PC-9 (cell line): Measurements from ENCODE around the gene PNCK. TPM values are rescaled to one million over a fixed set of nuclear protein-coding genes. Genes with fewer than 3 reads are reported as not detected.

ENCODE experiments used
- BruUV-seq: library from RNA; stranded (reverse); fragments of 400-500 nt; replicated peaks from 2 replicates; lab custom pipeline; 2021; lab: Mats Ljungman, UMichigan
- CTCF ChIA-PET: fragments of 300-600 bp; sonication (Branson Sonifier 250); formaldehyde crosslinking; loops from one replicate; lab custom pipeline; 2022; ENCODE audit warnings: antibody characterized with exemption; lab: Charles Lee
- POLR2A ChIA-PET: fragments of 300-600 bp; sonication (Branson Sonifier 250); formaldehyde crosslinking; loops from one replicate; lab custom pipeline; 2022; ENCODE audit warnings: antibody characterized with exemption; ENCODE audit not compliant: unreplicated experiment; lab: Charles Lee
- DNase-seq, 2 experiments: peaks; one replicate each; pipeline versions ENCODE4 v3.0.0 to v3.0.0-alpha.2; 2015 to 2022; ENCODE audit warnings: mixed read lengths in 1 of 2
- H2AFZ ChIP-seq: fragments of 200-600 bp; sonication (generic); 2 replicates; pipeline ENCODE4 v1.8.1; 2017; ENCODE audit warnings: antibody characterized with exemption
- H3F3A ChIP-seq: fragments of 200-600 bp; sonication (generic); 2 replicates; pipeline ENCODE4 v1.8.1; 2017; ENCODE audit warnings: antibody characterized with exemption, mild to moderate bottlenecking, low read depth; ENCODE audit not compliant: insufficient read depth
- H3K27ac ChIP-seq: fragments of 200-600 bp; sonication (generic); 2 replicates; pipeline ENCODE4 v1.6.1; 2016; ENCODE audit warnings: mixed run types
- H3K27me3 ChIP-seq: fragments of 200-600 bp; sonication (generic); 2 replicates; pipeline ENCODE4 v1.6.1; 2016; ENCODE audit warnings: low read depth, mixed run types; ENCODE audit not compliant: insufficient read depth
- H3K36me3 ChIP-seq: fragments of 200-600 bp; sonication (generic); 2 replicates; pipeline ENCODE4 v1.6.1; 2016; ENCODE audit warnings: low read depth, mixed run types
- H3K4me1 ChIP-seq: fragments of 200-600 bp; sonication (generic); replicated peaks from 2 replicates; pipeline ENCODE4 v1.6.1; 2016; ENCODE audit warnings: mixed run types; ENCODE audit not compliant: insufficient read depth
- H3K4me2 ChIP-seq: fragments of 200-600 bp; sonication (generic); 2 replicates; pipeline ENCODE4 v1.6.1; 2017; ENCODE audit warnings: mixed run types
- H3K4me3 ChIP-seq: fragments of 200-600 bp; sonication (generic); 2 replicates; pipeline ENCODE4 v1.6.1; 2016; ENCODE audit warnings: mixed run types
- H3K79me2 ChIP-seq: fragments of 200-600 bp; sonication (generic); 2 replicates; pipeline ENCODE4 v1.6.1; 2017; ENCODE audit warnings: low read depth, mixed run types
- H3K9me2 ChIP-seq: fragments of 200-600 bp; sonication (generic); 2 replicates; pipeline ENCODE4 v1.8.1; 2017; ENCODE audit warnings: mild to moderate bottlenecking; ENCODE audit not compliant: insufficient read depth
- H3K9me3 ChIP-seq: fragments of 200-600 bp; sonication (generic); 2 replicates; pipeline ENCODE4 v1.8.1; 2016; ENCODE audit warnings: low read depth; ENCODE audit not compliant: insufficient read depth
- H4K20me1 ChIP-seq: fragments of 200-600 bp; sonication (generic); 2 replicates; pipeline ENCODE4 v1.8.1; 2017; ENCODE audit not compliant: insufficient read depth
- CTCF ChIP-seq: fragments of 200-600 bp; sonication (generic); conservative IDR thresholded peaks from 2 replicates; pipeline ENCODE4 v1.6.1; 2017; ENCODE audit warnings: mixed run types, antibody characterized with exemption, mild to moderate bottlenecking, moderate library complexity
- EZH2 ChIP-seq: fragments of 200-600 bp; sonication (generic); IDR thresholded peaks from 2 replicates; pipeline ENCODE4 v1.8.0; 2017; ENCODE audit warnings: antibody characterized with exemption, low read depth
- intact Hi-C: fragments of 100-400 bp; cut with micrococcal nuclease; formaldehyde crosslinking; loops from one replicate; pipeline ENCODE4 v1.10.0; 2022; ENCODE audit not compliant: unreplicated experiment
- total RNA-seq: library from RNA; stranded (reverse); gene quantifications from 2 replicates; pipeline ENCODE4 v1.2.3, GENCODE V29; 2021

The PNCK gene
- total RNA-seq, 1 experiment from 2014 or later = 1.0 TPM

DNA sequence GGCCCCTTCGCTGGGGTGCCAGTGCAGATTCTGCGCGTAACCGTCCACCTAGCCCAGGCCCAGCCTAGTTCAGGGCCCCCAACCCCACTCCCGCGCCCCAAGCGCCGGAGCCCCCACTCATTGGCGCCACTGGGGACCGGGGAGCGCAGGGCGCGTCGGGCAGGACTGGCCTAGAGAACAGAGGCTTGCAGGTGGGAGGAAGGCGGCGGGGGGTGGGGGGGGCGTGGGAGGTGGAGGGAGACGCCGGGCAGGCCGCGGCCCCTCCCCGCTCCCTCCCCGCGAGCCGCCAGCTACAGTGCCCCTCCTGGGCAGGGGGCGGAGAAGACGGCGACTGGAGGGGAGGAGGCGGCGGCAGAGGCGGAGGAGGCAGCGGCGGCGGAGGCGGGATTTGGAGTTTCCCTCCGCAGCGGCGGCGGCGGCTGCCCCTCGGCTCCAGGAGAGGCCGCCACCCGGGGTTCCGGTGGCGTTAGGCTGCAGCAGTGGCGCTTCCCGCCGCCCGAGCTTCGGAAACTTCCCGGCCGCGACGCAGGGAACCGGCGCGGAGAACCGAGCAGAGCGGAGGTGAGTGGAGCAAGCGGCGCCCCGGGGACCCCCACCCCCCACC is 31.5 kb downstream of the PNCK start:
- Histone ChIP-seq H4K20me1 (no peaks in the 10 kb centered on the region), H3F3A (no peaks in the 10 kb centered on the region), H3K4me1 (peaks cover 9% of the 10 kb centered on the region), H3K4me2 (no peak overlapping the region), H3K79me2 (no peaks in the 10 kb centered on the region), H2AFZ (no peak overlapping the region), H3K9me3 (no peaks in the 10 kb centered on the region), H3K27me3 (peaks cover 28% of the 10 kb centered on the region), H3K36me3 (no peaks in the 10 kb centered on the region), H3K4me3 (no peak overlapping the region), H3K9me2 (no peaks in the 10 kb centered on the region), H3K27ac (no peak overlapping the region)
- intact Hi-C loops = no loop called here
- no peak for DNase-seq
- ChIA-PET POLR2A (no interaction called here), CTCF (no interaction called here)
- no TSS peak for BruUV-seq
- TF ChIP-seq CTCF (no peak), EZH2 (no peak)

GRCh38 chrX:153641627-153642026 is 32.0 kb downstream of the PNCK start:
- intact Hi-C loops = no loop called here
- no peak overlapping the region for H2AFZ ChIP-seq
- no peaks in the 10 kb centered on the region for H3K9me3 ChIP-seq
- ChIA-PET POLR2A (no interaction called here), CTCF (no interaction called here)
- BruUV-seq = no TSS peak
- DNase-seq = no peak
- TF ChIP-seq CTCF (no peak), EZH2 (no peak)
- no peaks in the 10 kb centered on the region for H4K20me1 ChIP-seq
- no peaks in the 10 kb centered on the region for H3K79me2 ChIP-seq
- no peaks in the 10 kb centered on the region for H3K36me3 ChIP-seq
- peaks cover 29% of the 10 kb centered on the region for H3K27me3 ChIP-seq
- no peaks in the 10 kb centered on the region for H3F3A ChIP-seq
- no peak overlapping the region for H3K27ac ChIP-seq
- H3K4me2 ChIP-seq = no peak overlapping the region
- H3K4me3 ChIP-seq = no peak overlapping the region
- no peaks in the 10 kb centered on the region for H3K9me2 ChIP-seq
- H3K4me1 ChIP-seq = peaks cover 9% of the 10 kb centered on the region

DNA sequence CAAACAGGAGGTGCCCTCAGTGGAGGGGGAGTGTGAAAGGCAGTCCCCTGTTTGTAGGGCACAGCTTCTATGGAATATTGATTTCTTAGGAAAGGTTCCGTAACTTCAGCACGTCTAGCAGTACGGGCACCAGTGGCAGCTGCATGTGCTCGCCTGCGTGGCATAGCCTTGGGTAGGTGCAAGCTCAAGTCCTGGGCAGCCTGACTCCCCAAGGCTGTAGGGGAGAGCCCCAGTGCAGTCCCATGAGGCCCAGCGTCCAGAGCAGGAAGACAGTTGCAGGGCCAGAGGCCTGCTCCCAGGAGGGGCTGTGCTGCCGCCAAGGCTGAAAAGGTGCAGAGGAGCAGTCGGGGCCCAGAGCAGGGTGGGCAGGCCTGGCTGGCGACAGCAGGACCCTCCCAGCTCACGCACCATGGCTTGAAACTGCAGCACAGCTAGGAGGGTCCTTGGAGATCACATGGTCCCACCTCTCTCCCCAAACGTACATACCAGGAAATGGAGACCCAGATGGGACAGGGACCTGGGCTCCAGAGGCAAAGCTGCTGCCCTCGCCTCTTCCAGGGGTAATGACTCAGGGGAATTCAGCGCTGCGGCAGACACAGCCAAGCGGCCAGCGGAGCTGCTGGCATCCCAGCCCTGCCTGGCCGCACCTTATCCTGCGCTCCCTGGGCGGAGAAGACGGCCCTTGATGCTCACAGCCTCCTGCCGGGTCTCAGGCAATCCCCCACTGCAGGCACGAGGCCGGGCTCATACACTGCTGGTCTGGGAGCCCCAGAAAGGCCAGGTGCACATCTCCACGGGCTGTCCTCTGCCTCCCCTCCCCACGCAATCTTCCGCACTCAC is 32.7 kb downstream of the PNCK start:
- Histone ChIP-seq H3F3A (no peaks in the 10 kb centered on the region), H3K4me3 (no peak overlapping the region), H3K79me2 (no peaks in the 10 kb centered on the region), H3K9me2 (no peaks in the 10 kb centered on the region), H3K27me3 (peaks cover 34% of the 10 kb centered on the region), H3K9me3 (no peaks in the 10 kb centered on the region), H3K4me1 (peaks cover 3% of the 10 kb centered on the region), H3K36me3 (no peaks in the 10 kb centered on the region), H2AFZ (no peak overlapping the region), H3K27ac (no peak overlapping the region), H4K20me1 (no peaks in the 10 kb centered on the region), H3K4me2 (no peak overlapping the region)
- intact Hi-C loops = no loop called here
- CTCF ChIA-PET = interaction anchor here (0.6 kb wide), 2 partner anchors 26 to 113 kb away, joined by 3 to 8 read pairs; no protein-coding TSS in a partner anchor
- no peak for DNase-seq
- TF ChIP-seq CTCF (no peak), EZH2 (no peak)
- POLR2A ChIA-PET = no interaction called here
- no TSS peak for BruUV-seq
